Activated CD4-positive, alpha-beta T cell treated with anti-CD3 and anti-CD28 coated beads, Interleukin-2, amount 50 U/mL, for 24 hours (primary cell): Measurements from ENCODE around the gene TSPAN7.
A peak's percentile ranks its signal among the peaks of the same experiment; 100 is the strongest.

ENCODE experiments used
- DNase-seq, 2 donors: peaks; one replicate each; pipeline ENCODE4 v3.0.0-alpha.2; 2020; ENCODE audit warnings: low read depth in 1 of 2, low spot score in 1 of 2

TSPAN7 gene, protein sequence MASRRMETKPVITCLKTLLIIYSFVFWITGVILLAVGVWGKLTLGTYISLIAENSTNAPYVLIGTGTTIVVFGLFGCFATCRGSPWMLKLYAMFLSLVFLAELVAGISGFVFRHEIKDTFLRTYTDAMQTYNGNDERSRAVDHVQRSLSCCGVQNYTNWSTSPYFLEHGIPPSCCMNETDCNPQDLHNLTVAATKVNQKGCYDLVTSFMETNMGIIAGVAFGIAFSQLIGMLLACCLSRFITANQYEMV

DNA sequence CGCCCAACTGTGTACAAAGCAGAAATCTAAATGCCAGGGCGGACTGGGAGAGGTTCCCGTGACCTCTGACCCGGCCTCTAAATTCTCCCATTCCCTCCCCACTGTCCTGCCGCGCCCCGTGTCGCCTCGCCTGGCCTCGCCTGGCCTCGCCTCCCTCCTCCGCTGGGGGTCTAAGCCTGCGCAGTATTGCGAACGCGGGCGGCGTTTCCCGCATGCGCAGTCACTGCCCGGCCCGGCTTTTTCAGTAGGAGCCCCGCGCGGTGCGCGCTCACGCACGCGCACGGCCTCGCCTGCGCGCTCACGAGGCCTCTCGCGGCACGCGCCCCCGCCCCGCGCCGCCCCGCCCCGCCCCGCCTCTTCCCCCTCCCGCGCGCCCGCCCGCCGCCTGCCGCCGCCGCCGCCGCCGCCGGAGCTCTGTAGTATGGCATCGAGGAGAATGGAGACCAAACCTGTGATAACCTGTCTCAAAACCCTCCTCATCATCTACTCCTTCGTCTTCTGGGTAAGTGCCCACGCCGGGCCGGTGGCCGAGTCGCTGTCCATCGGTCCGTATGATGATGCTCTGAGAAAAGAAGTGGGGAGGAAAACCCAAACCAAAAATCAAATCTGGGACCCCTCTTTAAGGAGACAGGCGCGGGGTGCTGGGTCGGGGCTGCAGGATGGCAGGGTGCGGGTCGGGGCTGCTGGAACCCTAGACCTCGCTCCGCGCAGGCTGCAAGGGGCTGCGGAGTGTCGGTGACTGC, at the start of gene TSPAN7:
Gene TSPAN7, plus strand, starts transcription at position 417 of the 743 bp plus-strand sequence. Its CDS starts 5 bp downstream, at position 422.
- peak; percentile 59 to 69 for DNase-seq

DNA sequence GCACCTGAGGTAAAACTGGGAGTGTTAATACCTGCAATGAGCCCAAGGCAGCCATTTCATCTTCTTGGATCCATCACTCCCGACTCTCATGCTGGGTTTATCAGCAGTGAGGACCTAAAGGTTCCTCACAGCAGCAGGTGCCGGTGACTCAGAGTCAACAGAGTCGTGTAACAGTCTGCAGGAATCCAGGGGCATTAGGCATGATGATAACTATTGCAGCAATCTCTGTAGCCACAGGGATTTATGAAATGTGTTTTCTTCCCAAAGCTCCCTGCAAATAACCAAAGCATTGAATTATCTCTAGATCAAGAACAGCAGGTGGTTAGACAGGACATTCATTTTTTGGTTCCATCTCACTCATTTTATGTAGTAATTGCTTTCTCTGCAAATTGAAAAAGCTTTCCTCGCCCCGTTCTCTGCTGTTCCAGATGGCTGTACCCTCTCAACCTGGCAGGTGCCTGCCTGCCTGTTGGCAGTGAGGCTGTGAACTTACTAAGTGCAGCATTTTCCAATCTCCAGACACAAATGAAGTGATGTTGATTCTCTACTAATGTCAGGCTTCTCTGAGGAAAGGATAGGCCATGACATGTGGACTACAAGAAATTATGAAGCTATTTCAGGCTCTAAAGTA, 48.1 kb upstream of the TSPAN7 start:
- no peak for DNase-seq

DNA sequence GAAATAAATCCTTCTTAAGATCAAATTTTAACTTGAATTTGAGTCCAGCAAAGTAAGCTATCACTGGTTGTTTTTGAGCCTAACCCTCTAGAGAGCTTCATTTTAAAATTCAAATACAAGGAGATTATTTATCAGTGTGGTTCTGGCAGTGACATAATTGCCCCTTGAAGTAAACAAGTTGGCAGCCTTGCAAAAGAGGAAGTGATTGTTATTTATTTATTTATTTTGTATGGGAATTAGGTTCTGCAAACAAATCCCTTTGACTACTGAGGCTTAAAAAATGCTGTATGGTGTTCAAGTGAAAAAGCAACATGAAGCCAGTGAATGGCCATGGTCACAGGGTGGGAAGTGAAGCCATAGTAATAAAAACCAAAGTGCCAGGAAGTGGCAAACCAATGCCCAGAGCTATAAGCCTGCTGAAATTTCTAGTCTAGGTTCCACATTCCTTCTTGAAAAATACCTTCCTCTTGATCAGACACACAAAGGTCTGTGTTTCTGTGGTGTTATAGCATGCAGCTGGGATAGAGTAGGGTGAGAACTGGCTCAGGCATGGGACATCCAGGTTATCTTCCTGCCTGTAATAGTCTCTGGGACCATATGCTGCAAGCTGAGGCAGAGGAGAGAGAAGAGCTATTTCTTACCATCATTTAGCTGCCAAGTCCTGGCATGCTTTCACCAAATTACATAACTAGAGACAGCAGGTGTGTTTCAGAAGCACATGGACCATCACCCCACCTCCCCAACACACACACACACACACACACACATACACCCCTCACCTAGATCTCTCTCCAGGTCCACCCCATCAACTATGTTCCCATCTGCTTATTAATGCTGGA, 47.1 kb upstream of the TSPAN7 start:
- no peak for DNase-seq

DNA sequence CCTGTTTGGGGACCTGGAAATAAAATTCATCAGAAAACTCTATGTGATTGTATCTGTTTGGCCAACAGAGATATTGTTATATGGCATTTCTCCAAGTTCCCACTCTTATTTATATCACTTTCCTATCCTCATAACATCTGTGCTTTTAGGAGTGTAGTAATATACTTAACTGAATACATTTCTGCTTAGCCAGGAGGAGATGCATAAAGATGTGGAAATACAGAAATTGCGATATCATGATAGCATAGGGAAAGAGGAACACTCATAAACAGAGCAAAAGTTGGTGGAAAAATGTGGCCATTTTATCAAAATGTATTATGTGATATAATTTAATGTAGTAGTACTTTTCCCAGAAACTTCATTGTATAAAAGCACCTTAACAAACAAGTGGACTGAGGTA, 46.1 kb upstream of the TSPAN7 start:
- no peak for DNase-seq

DNA sequence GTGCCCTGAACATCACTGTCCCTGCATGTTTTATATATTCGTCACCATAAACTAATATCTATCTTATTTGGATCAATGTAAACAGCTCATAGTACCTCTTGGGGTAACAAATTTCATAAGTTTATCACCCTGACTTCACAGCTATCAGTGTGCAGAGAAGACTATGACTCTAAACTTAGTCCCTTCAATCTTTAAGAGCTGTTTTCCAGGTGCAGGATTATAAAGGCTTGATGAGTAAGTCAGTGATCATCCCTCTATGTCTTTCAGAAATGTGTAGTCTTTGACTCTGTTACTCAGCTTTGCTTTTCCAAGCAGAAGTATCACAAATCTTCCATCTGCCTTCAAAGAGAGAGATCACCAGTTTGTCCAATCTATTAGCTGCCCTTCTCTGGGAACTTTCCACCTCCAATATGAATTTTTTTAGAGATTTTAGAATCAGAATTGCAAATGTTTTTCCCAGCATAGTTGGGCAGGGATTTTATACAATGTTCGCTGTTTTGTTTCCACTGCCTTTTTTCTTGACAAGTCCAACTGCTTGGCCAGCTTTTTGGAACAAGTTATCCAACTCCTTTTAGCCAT, 45.1 kb upstream of the TSPAN7 start:
- DNase-seq = no peak

DNA sequence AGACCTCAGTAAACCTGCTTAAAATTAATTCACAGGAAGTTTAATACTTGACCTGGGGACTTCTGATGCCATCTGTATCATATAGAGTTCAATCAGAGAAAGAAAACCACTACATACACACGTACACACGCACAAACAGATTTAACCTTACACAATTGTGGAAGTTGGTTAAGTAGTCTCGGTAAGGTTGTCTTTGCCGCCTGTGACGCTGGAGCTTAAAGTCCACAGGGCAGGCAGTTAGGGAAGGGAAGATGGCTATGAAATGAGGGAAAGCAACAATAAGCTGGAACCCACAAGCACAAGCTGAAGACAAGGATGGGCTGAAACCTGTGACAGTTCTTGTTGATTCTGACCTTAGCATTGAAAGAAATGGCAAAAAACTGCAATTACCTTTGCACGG, 41.7 kb upstream of the TSPAN7 start:
- DNase-seq = no peak

DNA sequence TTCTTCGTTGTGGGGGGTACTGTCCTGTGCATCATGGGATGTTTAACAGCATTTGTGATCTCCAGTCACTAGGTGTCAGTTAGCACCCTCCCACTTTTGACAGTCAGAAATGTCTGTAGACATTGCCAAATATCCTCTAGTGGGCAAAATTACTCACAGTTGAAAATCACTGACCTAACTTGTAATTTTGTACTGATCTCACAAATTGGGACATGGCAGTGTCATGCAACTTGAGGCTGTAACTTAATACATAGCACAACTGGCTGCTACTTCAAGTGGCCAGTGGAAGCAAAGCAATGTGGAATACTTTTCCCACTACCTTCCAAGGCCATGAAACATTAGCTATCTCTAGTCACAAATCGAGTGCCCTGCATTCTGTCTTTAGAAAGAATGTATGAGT, 23.2 kb upstream of the TSPAN7 start:
- no peak for DNase-seq

DNA sequence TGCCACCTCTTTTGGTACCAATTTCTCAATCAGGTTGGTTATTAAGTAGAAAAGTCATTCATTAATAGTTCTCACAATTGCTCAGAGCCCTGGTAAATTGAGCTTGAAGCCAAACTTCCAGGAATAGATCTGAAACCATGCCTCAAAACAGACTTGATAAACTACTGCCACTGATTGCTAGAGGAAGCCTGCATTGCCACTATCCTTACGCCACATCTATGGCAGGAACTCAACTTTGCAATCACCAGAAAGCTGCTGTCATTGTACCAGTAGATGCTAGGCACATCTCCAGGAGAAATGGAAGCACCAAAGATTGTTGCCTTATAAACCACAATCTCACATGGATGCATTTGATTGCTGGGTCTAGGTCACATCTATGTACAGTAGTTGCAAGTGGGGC, 21.6 kb upstream of the TSPAN7 start:
- DNase-seq = no peak

DNA sequence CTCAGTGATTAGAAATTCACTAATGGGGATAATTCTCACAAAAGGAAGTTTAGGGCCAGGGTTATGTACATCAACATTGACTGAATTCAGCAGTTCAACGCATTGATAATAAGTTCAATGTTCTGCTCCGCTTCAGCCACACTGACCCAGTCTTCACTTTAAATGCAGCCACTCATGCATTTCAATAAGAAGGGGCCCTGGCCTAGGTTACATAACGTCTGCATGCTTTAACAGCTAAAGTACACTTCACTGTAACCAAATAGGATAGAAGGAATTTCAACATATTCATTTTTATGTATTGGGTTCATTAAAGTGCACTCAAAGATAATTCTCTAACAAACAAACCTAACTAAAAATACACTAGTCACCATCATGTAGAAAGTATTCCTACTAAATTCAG, 12.8 kb upstream of the TSPAN7 start:
- no peak for DNase-seq

DNA sequence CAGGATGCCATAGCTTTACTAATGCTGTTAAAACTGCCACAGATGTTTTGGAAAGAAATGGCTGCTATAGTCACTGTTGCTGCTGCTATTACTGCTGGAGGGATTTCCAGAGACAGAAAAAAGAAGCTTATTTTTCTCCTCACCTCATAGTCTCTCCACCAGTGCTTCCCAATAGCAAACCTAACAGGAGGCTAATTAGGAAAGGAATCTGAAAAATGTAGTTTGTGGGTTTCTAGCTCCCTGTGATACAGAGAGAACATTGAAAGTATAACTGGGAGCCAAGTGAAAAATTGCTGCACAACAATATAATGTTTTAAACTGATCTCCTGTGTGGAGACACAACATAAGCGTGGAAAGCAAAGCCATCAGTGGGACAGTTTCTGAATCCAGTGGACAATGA, 8.6 kb upstream of the TSPAN7 start:
- DNase-seq = no peak

DNA sequence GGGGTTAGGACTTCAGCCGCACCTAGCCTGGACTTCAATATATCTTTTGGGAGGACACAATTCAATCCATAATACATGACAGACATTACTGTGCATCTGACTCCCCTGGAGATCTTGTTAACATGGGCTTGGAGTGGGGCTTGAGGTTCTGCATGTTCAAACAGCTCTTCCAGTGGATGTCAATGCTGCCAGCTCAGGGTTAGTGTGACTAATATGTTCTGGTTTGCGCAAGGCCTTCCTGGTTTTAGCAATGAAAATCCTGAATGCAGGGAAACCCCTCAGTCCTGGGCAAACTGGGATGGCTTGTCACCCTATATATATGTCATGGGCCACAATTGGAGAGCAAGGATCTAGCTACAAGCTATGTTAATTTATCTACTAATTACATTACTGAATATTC, 2.7 kb upstream of the TSPAN7 start:
- DNase-seq = no peak

DNA sequence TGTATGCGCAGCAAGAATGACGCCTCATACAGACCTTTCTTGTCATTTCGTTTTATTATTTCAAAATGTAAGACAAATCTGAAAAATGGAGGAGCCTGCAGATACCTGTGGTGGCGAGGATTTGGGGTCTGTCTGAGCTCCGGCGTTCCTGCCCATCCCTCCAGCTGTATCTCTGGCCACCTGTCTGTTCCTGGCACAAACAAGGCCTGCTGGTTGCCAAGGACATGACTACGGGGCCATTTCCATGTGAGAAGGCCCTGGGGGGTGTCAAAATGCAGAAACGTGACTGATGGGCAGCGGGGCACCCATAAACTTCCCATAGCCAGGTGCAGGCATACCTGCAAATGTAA, 591 bp upstream of the TSPAN7 start:
- DNase-seq = no peak

DNA sequence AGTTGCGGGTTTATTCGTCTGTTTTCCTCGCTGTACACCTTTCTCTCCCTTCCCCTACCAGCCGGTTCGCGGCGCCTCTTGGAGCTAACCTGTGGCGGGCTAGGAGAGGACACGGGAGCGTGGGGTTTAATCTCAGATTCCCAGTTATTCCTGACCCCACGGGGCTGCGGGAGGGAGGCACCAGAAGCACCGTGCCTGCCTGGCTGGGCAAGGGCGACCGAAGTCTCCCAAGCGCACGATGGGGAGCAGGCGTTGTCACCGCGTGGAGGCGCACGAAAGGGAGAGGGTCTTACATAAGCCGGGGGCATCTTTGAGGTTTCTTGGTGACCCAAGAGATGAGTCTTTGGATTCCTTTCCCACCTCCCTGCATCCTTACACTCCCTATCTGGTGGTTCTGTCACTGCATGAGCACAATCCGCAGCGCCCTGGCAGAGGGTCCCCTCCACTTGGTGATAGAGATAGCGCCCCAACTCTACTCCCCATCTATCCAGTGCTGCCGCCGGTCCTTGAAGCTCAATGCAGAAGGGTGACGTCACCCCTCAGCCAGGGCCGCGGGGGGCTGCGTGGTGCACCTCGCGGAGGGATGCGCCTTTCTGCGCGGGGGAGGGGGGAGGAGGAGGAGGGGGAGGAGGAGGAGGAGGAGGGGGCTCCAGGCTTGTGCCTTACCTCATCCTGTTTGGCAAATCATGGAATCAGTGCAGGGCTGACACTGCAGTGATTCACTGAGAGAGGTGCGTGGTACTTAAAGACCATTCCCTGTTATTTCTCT, 793 bp downstream of the TSPAN7 start:
- no peak for DNase-seq

DNA sequence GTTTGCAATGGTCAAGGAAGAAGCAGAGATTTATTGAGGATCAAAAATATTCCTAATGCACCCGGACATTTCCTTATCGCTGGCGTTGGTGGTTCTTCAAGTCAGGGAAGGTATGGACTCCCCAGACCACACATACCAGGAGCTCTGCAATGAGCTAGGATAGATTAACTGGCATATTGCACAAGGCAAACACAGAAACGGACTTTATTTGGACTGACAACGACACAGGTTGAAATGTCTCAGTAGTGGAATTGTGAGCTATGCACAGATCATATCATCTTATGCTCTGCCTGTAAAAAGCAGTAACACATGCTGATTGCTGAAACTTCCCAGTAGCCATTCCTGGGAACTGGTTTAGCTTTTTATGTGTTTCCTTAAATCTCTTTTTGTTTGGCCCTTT, 1.7 kb downstream of the TSPAN7 start:
- DNase-seq = no peak

DNA sequence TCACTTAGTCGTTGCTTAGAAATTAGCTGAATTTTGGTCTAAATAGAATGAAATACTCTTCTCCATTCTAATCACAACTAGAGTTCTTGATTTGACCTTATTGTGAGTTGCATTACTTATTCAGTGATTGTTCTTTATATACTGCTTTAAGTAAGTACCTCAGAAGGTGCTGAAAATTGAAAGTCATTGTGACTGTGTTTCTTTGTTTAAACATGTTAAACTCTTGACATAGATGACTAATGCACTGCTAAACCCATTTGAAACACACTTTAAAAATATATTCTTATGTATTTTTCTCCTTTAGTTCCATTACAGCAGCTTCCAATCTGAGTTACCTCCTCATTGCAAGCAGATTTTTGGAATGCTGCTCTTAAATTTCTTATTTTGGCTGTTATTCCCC, 9.1 kb downstream of the TSPAN7 start:
- no peak for DNase-seq

DNA sequence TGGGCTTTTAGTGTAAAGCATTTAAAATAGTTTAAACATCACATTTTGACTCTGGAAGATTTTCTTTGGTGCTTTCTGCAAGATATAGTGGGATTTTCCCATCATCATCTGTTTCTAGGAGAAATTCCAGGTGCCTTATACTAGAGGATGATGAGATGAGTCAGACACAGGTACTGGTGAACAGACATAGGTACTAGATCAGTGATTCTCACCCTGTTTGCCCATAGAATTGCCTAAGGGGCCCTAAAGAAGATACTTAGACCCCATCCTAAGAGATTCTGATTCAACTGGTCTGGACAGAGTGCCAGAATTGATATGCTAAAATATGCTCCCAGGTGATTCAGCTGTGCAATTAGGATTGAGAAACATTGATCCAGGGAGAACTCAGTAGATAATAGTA, 9.7 kb downstream of the TSPAN7 start:
- no peak for DNase-seq

DNA sequence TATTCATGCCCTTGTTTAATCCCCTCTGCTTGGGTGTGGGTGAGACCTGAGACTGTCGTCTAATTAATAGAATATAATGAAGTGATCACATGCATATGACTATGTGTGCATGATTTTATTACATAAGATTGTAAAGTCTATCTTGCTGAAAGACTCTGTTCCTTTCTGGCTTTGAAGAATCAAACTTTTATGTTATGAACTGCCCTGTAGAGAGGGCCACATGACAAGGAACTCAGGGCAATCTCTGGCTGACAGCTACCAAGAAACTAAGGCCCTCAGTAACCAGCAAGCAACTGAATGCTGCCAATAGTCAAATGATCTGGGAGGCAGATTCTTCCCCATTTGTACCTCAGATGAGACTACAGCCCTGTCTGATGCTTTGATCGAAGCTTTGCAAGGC, 13.5 kb downstream of the TSPAN7 start:
- DNase-seq = no peak

DNA sequence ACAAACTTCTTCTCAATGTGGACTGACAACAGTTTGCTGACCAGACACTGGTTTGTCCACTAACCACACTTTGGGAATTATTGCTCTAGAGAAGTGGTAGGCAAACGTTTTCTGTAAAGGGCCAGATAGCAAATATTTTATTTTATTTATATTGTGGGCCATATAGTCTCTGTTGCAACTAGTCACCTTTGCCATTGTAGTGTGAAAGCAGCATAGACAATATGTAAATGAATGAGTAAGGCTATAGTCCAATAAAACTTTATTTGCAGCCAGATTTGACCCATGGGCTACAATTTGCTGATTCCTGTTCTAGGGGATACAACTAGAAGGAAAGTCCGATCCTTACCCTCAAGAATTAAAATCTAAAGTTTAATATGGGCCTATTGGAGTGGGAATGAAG, 14.5 kb downstream of the TSPAN7 start:
- DNase-seq = no peak

DNA sequence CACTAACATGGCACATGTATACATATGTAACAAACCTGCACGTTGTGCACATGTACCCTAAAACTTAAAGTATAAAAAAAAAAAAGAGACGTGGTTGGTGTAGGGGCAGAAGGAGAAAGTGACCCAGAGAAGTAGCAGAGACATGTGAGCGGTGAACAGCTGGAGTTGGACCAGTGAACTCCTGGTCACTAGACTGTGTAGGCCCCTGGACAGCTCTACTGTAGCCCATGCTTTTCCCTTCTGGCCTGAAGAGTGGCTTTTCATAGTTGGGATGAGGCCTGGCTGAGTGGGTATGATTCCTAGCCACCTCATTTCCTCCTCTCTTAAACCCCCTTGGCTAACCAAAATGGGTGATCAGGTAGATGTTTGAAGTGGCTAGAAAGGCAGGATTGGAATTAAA, 16.4 kb downstream of the TSPAN7 start:
- no peak for DNase-seq

DNA sequence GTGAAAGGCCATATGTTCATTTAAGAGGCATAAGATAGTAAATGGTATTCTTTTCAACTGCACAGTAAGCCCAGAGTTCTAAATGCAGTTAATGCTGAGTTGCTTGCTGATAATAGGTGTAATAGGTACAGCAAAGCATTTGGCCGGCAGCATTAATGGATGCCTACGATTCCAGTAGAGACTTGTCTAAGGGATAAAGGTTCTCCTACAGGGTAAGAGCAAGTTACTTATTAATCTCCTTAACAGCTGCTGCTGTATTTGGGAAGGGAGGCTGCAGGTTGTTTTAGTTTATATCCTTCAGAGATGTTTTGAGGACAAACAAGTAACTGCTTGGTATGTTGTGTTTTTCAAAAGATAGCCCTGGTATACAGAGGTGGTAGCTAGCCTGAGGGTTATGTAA, 16.8 kb downstream of the TSPAN7 start:
- DNase-seq = no peak

DNA sequence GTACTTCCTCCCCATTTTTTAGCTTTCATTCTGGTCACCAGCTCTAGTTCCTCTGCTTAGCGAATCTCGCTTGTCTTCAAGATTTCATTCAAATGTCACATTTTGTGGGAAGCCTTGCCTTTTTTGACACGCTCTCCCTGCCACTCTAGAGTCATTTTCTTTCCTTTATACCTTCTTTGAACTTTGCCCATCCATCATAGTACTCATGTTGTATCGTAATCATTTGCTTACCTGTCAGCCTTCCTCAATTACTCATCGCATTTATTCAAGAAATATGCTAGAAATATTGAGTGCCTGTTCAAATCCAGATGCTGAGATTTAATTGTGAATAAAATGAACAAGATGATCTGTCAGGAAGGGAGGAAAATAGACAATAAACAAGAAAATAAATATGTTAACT, 21.8 kb downstream of the TSPAN7 start:
- no peak for DNase-seq
